Right cardiac atrium (tissue), 5 donors: ENCODE results near the gene ZNF385C. TPM values are rescaled to one million over a fixed set of nuclear protein-coding genes. Genes with fewer than 3 reads are reported as not detected.

Source experiments
- ATAC-seq, 2 donors: fragments of 200-7000 bp; cut with Tn5 transposase; one replicate each; pipeline versions ENCODE4 v1.8.0 to v1.9.1; 2020; ENCODE audit warnings: moderate library complexity in 2 of 2, mild to moderate bottlenecking in 1 of 2
- DNase-seq, 3 donors: peaks; one replicate each; pipeline ENCODE4 v3.0.0-alpha.2; 2020
- H3K27ac ChIP-seq: one replicate; pipeline ENCODE4 v1.5.1; 2013; ENCODE audit warnings: mild to moderate bottlenecking, low read length, control low read depth, moderate library complexity
- H3K27me3 ChIP-seq: one replicate; pipeline ENCODE4 v1.6.1; 2013; ENCODE audit not compliant: control insufficient read depth, insufficient read depth
- H3K4me1 ChIP-seq: one replicate; pipeline ENCODE4 v1.6.1; 2013; ENCODE audit warnings: low read length; ENCODE audit not compliant: control insufficient read depth, insufficient read depth
- H3K4me3 ChIP-seq: one replicate; pipeline ENCODE4 v1.5.1; 2013; ENCODE audit warnings: low read length, control low read depth
- H3K9me3 ChIP-seq: one replicate; pipeline ENCODE4 v1.6.1; 2013; ENCODE audit warnings: low read length; ENCODE audit not compliant: control insufficient read depth
- WGBS: extraction: QIAGEN DNeasy Blood & Tissue Kit; methylation state at CpG from one replicate; pipeline ENCODE4 v1.1.7; 2013; 5-methylcytosine and 5-hydroxymethylcytosine counted together
- intact Hi-C, 4 donors: fragments of 100-400 bp; cut with DNase I; formaldehyde crosslinking; loops; one replicate each; pipeline versions ENCODE4 v1.11.0 to v1.14.0; 2022 to 2023
- polyA plus RNA-seq: library from polyadenylated mRNA; stranded (reverse); fragments of 200-250 nt; gene quantifications from one replicate; pipeline ENCODE4 v1.2.3, GENCODE V29; 2013
- total RNA-seq, 4 donors: library from RNA; stranded (reverse); fragmentation: NEBNext Ultra II Directional; extraction: Animal tissue kit (Norgen Biotek cat#: 25700); gene quantifications; one replicate each; pipeline ENCODE4 v1.2.1, GENCODE V29; 2021
- donor health status: healthy with polysubstance abuse.
- donor health status: DM: no; HTN: yes; CAD: no.
- donor health status: DM: no; HTN: no; CAD: no.
- donor health status: DM: no; HTN: yes; CAD: no; lungs with severe emphysema.
- donor health status: DM: yes; HTN: yes; CAD: no.

ZNF385C gene
- total and polyA plus RNA-seq, 5 donors = 0.29 to 0.42 (median 0.32) TPM; not detected in 1

DNA sequence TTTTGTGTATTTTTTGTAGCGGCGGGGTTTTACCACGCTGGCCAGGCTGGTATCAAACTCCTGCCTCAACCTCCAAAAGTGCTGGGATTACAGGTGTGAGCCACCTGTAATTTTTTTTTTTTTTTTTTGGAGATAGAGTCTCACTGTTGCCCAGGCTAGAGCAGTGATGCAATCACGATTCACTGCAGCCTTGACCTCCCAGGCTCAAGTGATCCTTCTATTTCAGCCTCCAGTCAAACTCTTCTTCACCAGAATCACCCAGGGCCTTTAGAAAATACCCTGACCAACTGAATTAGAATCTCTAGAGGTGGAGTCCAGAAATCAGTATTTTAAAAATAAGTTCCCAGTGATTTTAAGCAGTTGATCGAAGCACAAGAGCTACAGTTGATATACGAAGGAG, 36.9 kb upstream of the ZNF385C start:
- Histone ChIP-seq H3K4me3 (no peak overlapping the region), H3K4me1 (peaks cover 35% of the 10 kb centered on the region), H3K27me3 (no peaks in the 10 kb centered on the region), H3K9me3 (no peaks in the 10 kb centered on the region), H3K27ac (peak overlapping the region; percentile 87)
- no peak for DNase-seq
- intact Hi-C loops = no loop called here
- ATAC-seq = no peak
- 82% methylated on average over 6 of the region's 6 CpGs for WGBS

DNA sequence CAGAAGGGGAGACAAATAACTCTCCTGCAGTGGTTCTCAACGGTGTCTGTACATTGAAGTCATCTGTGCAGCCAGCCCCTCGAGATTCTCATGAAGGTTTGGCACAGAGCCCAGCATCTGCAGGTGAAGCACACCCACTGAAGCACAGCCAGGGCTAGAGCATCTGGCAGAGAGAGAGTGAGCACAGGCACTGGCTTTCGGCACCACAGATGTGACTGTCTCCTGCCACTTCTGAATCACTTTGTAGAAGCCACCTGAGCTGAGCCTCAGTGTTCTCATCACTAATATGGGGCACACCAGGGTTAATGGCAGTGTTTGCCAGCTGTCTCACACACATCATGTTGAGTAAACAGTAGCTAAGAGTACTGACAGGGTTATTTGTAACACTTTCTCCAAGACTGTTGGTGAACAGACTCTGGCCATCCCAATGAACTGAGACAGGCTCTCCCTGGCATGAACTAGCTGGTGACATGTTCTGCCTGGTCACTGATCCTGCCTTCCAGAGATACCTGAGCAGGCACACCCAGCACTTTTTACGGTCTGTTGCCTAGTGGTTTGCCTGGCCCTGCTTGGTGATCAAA, 35.3 kb upstream of the ZNF385C start:
- H3K4me1 ChIP-seq = peaks cover 37% of the 10 kb centered on the region
- no peak for DNase-seq

DNA sequence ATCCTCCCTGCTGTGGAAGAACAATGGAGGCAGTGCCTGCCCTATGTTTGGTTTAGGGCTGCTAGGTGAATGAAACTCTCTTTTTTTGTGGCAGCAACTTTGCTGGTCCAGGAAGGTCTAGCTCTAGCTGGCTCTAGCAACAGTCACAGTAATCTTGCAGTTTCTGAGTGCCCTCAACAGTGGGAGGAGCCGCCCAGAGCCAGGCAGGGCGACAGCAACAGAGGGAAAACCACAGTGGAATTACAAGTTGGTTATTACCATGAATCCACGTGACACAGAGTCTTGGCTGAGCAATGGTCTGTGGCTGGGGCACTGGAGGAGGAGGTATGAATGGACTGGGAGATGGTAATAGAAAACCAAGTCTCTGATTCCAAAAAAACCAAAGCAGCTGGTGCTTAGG, 34.7 kb upstream of the ZNF385C start:
- no peaks in the 10 kb centered on the region for H3K9me3 ChIP-seq
- no peak overlapping the region for H3K4me3 ChIP-seq
- H3K27ac ChIP-seq = peak overlapping the region; percentile 65
- intact Hi-C loops = no loop called here
- peak in 1 of 3 donors; percentile 77 for DNase-seq
- WGBS = 43% methylated on average over 3 of the region's 3 CpGs
- no peaks in the 10 kb centered on the region for H3K27me3 ChIP-seq
- ATAC-seq = peak; percentile 17 to 43
- peaks cover 34% of the 10 kb centered on the region for H3K4me1 ChIP-seq

More for the DNA sequence above, 35.3 kb upstream of the ZNF385C start:
- intact Hi-C loops = no loop called here
- Histone ChIP-seq H3K27me3 (no peaks in the 10 kb centered on the region), H3K9me3 (no peaks in the 10 kb centered on the region), H3K27ac (peak overlapping the region; percentile 65), H3K4me3 (no peak overlapping the region)
- 45% methylated on average over 4 of the region's 4 CpGs for WGBS
- ATAC-seq = no peak

DNA sequence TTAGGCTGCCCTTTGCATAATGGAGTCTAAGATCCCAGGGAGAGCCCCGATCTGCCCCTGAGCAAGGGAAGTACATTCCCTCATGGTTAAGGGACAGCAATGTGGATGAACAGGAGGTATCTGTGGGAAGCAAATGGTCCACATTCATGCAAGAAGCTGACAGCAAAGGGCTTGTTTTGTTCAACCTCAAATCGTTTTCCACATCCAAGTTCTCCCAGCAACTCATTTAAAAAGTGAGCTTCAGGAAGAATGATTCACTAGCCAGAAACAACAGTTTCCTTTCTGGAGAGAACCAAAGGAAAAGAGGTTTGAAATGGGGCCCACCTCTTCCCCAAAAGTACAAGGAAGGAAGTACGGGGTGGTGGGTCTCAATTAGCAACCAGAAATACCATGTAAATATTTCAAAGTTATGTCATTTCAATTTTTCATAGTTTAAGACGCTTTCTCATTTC, 33.7 kb upstream of the ZNF385C start:
- Histone ChIP-seq H3K27ac (peak overlapping the region; percentile 33), H3K27me3 (no peaks in the 10 kb centered on the region), H3K4me1 (peaks cover 34% of the 10 kb centered on the region), H3K9me3 (no peaks in the 10 kb centered on the region), H3K4me3 (no peak overlapping the region)
- intact Hi-C loops = no loop called here
- ATAC-seq (peak in 1 of 2 donors; percentile 24), DNase-seq (no peak)
- 51% methylated on average over 4 of the region's 4 CpGs for WGBS

DNA sequence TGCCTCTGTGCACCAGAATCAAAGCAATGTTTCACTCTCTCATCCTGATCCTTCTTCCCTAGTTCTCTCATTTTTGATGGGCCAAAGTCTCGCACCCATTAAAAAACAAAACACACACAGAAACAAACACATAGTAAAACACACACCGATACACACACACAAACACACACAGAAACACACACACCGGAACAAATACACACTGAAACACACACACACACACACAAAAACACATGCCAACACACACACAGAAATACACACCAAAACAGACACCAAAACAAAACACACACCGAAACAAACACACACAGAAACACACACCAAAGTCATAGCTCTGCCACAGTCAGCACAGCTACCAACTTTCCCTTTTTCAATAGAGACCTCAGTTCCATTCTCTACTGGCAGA, 33.0 kb upstream of the ZNF385C start:
- DNase-seq = no peak
- Histone ChIP-seq H3K9me3 (no peaks in the 10 kb centered on the region), H3K4me1 (peaks cover 30% of the 10 kb centered on the region), H3K27ac (peak overlapping the region; percentile 54), H3K4me3 (no peak overlapping the region), H3K27me3 (no peaks in the 10 kb centered on the region)
- intact Hi-C loops = no loop called here
- ATAC-seq = no peak
- WGBS = 92% methylated on average over 4 of the region's 4 CpGs

DNA sequence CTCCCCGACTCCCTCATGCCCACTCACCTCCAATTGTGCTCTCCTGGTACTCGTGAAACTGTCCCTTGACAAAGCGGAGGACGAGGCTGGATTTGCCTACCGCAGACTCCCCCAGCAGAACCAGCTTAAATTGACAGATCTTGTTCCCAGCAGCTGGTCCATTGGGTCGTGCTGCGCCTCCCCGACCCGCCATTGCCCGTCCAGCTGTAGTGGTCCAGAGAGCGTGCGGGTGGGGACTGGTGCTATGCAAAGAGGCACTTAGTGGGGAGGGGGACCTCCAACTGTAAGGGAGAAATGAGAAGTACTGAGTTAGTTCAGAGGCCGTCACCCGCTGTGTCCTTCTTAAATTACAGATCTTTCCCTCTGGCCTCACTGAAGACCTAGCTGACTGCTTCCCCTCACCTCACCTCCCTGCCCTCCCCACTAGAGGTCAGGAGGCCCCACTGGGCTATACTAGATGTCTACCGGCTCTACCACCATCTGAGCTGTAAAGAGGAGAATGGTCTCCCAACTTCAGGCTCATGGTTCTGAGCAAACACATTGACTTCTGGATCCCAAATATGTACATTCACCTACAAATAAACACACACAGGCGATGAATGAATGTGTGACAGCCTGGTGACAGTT, 32.1 kb upstream of the ZNF385C start:
- H3K4me3 ChIP-seq = no peak overlapping the region
- peak overlapping the region; percentile 57 for H3K27ac ChIP-seq
- intact Hi-C loops = no loop called here
- H3K27me3 ChIP-seq = no peaks in the 10 kb centered on the region
- whole genome bisulfite sequencing = 91% methylated on average over 16 of the region's 16 CpGs
- no peak for DNase-seq
- H3K4me1 ChIP-seq = peaks cover 27% of the 10 kb centered on the region
- no peaks in the 10 kb centered on the region for H3K9me3 ChIP-seq
- no peak for ATAC-seq

DNA sequence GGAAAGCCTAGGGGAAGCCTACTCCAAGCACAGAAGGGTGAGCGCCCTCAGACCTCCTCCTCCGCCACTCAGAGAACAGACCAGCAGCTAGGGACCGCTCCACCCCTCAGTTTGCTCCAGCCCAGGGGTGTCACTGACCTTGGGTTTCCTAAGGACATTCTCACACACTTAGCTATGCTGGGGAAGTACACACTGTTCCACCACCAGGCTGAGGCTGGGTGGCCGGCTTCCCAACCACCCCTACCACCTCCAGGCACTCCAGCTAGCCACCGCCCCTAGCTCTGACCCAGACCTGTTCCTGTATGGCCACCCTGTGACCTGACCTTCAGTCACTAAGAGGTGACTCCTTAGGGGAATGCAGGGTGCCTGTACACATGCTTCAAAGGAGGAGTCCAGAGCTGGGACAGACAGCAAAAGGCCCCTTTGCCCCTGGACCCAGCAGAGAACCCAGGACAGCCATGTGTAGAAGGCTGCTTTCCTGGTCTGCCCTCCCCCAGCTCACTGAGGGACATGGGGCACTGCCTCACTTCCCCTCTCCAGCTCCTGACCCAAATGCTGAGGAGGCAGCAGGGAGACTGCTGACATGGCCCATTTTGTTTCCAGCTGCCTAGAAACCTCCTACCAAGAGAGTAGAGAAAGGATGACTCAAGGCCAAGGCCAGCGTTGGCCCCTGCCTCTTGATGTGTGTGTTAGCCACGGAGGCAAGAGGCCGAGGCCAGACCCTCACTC, 31.0 kb upstream of the ZNF385C start:
- H3K9me3 ChIP-seq = no peaks in the 10 kb centered on the region
- DNase-seq (peak; percentile 53 to 75 (median 75)), ATAC-seq (peak; percentile 71 to 81)
- peaks cover 26% of the 10 kb centered on the region for H3K4me1 ChIP-seq
- H3K27ac ChIP-seq = peak overlapping the region; percentile 57
- intact Hi-C loops = no loop called here
- H3K4me3 ChIP-seq = no peak overlapping the region
- WGBS = 83% methylated on average over 8 of the region's 8 CpGs
- no peaks in the 10 kb centered on the region for H3K27me3 ChIP-seq

DNA sequence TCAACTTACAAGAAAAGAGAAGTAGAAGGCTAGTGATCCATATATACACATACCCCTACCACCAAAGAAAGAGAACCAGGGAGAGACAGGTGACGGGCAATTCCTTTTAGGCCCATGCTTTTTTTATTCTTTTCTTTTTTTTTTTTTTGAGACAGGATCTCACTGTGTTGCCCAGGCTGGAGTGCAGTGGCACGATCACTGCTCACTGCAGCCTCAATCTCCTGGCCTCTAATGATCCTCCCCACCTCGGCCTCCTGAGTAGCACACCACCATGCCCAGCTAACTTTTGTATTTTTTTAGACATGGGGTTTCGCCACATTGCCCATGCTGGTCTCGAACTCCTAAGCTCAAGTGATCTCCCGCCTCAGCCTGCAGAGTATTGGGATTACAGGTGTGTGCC, 29.1 kb upstream of the ZNF385C start:
- 96% methylated on average over 6 of the region's 6 CpGs for WGBS
- intact Hi-C loops = no loop called here
- no peak for ATAC-seq
- Histone ChIP-seq H3K4me3 (no peak overlapping the region), H3K27ac (no peak overlapping the region), H3K27me3 (no peaks in the 10 kb centered on the region), H3K4me1 (peaks cover 14% of the 10 kb centered on the region), H3K9me3 (no peaks in the 10 kb centered on the region)
- no peak for DNase-seq

DNA sequence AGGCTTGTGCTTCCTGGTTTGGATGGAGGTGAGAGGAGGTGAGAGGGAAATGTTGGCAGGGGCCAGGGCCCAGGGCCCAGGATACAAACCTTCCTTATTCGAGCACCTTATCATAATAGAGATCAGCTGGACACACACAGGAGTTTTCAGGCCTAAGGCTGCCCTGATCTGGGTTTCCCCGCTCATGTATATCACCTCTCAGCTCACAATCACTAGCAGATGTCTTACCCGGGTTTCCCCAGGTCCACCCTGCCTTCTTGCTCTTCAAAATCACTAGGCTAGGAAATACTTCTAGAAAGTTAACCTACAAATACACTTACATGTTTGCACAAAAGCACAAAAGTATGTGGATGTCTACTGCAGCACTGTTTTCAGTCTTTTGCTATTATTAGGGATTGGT, 28.6 kb upstream of the ZNF385C start:
- Histone ChIP-seq H3K4me3 (no peak overlapping the region), H3K27me3 (no peaks in the 10 kb centered on the region), H3K4me1 (peaks cover 14% of the 10 kb centered on the region), H3K27ac (no peak overlapping the region), H3K9me3 (no peaks in the 10 kb centered on the region)
- ATAC-seq (no peak), DNase-seq (no peak)
- WGBS = 79% methylated on average over 3 of the region's 3 CpGs
- intact Hi-C loops = no loop called here

DNA sequence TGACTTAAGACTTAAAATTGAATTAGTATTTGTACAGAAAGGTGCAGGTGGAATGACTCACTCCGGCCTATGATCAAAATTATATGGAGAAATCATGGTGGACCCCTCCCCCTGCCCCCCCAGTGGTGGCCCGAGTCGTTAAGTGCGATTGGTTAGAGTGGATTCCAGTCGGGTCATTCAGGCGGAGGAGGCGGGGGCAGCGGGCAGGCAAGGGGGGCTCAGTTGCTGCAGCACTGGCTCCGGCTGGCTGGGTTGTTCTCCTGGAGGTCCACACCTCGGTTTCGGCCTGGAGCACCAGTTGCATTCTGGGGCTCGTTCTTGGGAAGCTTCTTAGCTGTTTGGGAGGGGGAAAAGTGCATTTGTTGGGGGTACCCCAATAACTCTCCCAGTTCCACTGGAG, 27.3 kb upstream of the ZNF385C start:
- WGBS = 82% methylated on average over 12 of the region's 12 CpGs
- H3K4me1 ChIP-seq = peaks cover 8% of the 10 kb centered on the region

DNA sequence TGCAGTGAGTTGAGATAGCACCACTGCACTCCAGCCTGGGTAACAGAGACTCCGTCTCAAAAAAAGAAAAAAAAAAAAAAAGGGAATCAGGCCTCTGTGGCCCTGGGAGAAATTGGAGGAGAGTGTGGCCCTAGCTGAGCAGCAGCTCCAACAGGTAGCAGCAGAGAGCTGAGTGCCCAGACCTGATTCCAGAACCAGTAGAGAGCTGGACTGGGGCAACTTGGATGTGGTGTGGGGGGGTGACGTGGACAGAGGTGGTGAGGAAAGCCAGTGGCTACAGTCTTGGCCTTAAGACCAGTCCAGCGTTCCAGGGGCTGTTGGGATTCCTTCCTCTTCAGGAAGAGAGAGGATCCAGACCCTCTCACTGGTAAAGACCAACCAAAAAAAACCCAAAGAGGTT, 26.0 kb upstream of the ZNF385C start:
- no peaks in the 10 kb centered on the region for H3K9me3 ChIP-seq
- no peaks in the 10 kb centered on the region for H3K27me3 ChIP-seq
- peaks cover 6% of the 10 kb centered on the region for H3K4me1 ChIP-seq
- WGBS = 89% methylated on average over 3 of the region's 3 CpGs
- H3K4me3 ChIP-seq = no peak overlapping the region
- DNase-seq (peak in 1 of 3 donors; percentile 28), ATAC-seq (no peak)
- H3K27ac ChIP-seq = no peak overlapping the region
- intact Hi-C loops = no loop called here

More for the DNA sequence above, 27.3 kb upstream of the ZNF385C start:
- H3K9me3 ChIP-seq = no peaks in the 10 kb centered on the region
- DNase-seq = peak in 1 of 3 donors; percentile 56
- H3K4me3 ChIP-seq = no peak overlapping the region
- intact Hi-C loops = no loop called here
- ATAC-seq = no peak
- no peak overlapping the region for H3K27ac ChIP-seq
- no peaks in the 10 kb centered on the region for H3K27me3 ChIP-seq
